AG04449 (cell line): ENCODE measurements around the gene LEF1.

ENCODE experiments used
- CTCF ChIA-PET: fragments of 350-600 bp; formaldehyde crosslinking; extraction: SDS; loops from one replicate; lab custom pipeline; 2021; ENCODE audit warnings: antibody characterized with exemption; lab: Yijun Ruan, JAX
- POLR2A ChIA-PET: fragments of 400-600, 350-600 bp; formaldehyde crosslinking; extraction: SDS; loops from one replicate; lab custom pipeline; 2020; ENCODE audit warnings: antibody characterized with exemption, inconsistent platforms; lab: Yijun Ruan, JAX
- DNase-seq: peaks from one replicate; pipeline ENCODE4 v3.0.0-alpha.2; 2010; ENCODE audit warnings: low read depth, low spot score
- H3K4me3 ChIP-seq: 2 replicates; pipeline ENCODE4 v1.5.1; 2011; ENCODE audit warnings: low read depth, mild to moderate bottlenecking, control low read depth, low read length
- CTCF ChIP-seq: IDR thresholded peaks from one replicate; pipeline ENCODE4 v1.5.1; 2011; ENCODE audit warnings: mild to moderate bottlenecking, moderate library complexity, low read length, control low read depth, inconsistent platforms; ENCODE audit not compliant: insufficient read depth; ENCODE audit errors: missing control alignments

The LEF1 gene

GRCh38 chr4:108010167-108010566, 158.6 kb downstream of the LEF1 start:
- peak; percentile 70 for DNase-seq
- CTCF ChIA-PET, result interaction anchor here (3.4 kb wide), 1 partner anchor 9 kb away, joined by 17 read pairs; no protein-coding TSS in a partner anchor
- H3K4me3 ChIP-seq, result no peak overlapping the region
- no peak for TF ChIP-seq CTCF
- POLR2A ChIA-PET, result no interaction called here

- ChIA-PET CTCF (interaction anchor here (0.9 to 3.4 kb wide), 4 partner anchors 9 to 269 kb away, joined by 3 to 17 read pairs (median 4); no protein-coding TSS in a partner anchor), POLR2A (no interaction called here)
- no peak overlapping the region for H3K4me3 ChIP-seq
- peak; percentile 34 for DNase-seq
- no peak for TF ChIP-seq CTCF
These were observed 160.0 kb downstream of the LEF1 start for GRCh38 chr4:108008721-108009120.

- POLR2A ChIA-PET, result no interaction called here
- no peak for TF ChIP-seq CTCF
- no peak overlapping the region for H3K4me3 ChIP-seq
- CTCF ChIA-PET, result no interaction called here
- no peak for DNase-seq
These were observed 160.7 kb downstream of the LEF1 start for GRCh38 chr4:108007984-108008383.

- POLR2A ChIA-PET, result no interaction called here
- no peak overlapping the region for H3K4me3 ChIP-seq
- no peak for TF ChIP-seq CTCF
- CTCF ChIA-PET, result interaction anchor here (1.2 to 1.9 kb wide), 2 partner anchors 13 to 566 kb away, joined by 3 to 10 read pairs; no protein-coding TSS in a partner anchor
- no peak for DNase-seq
These were observed 162.4 kb downstream of the LEF1 start for GRCh38 chr4:108006361-108006760.

- no peak for DNase-seq
- H3K4me3 ChIP-seq, result no peak overlapping the region
- no peak for TF ChIP-seq CTCF
- ChIA-PET CTCF (interaction anchor here (1.2 to 1.9 kb wide), 2 partner anchors 13 to 567 kb away, joined by 3 to 10 read pairs; no protein-coding TSS in a partner anchor), POLR2A (no interaction called here)
These were observed 162.9 kb downstream of the LEF1 start for GRCh38 chr4:108005807-108006206.

GRCh38 chr4:108004646-108005045, 164.1 kb downstream of the LEF1 start:
- POLR2A ChIA-PET, result no interaction called here
- H3K4me3 ChIP-seq, result no peak overlapping the region
- no peak for DNase-seq
- CTCF ChIA-PET, result no interaction called here
- TF ChIP-seq CTCF, result no peak
